H9 (cell line): ENCODE measurements around the gene LNP1. TPM values are rescaled to one million over a fixed set of nuclear protein-coding genes. Genes with fewer than 3 reads are reported as not detected.

ENCODE experiments used
- DNase-seq: peaks from one replicate; pipeline ENCODE4 v3.0.0-alpha.2; 2017
- H2AFZ ChIP-seq: one replicate; pipeline ENCODE4 v1.6.1; 2013; ENCODE audit warnings: mild to moderate bottlenecking, low read length, control low read depth, moderate library complexity
- H2AK5ac ChIP-seq: 2 replicates; pipeline ENCODE4 v1.6.1; 2013; ENCODE audit warnings: low read length, control low read depth, mixed read lengths; ENCODE audit not compliant: insufficient read length
- H2BK120ac ChIP-seq: one replicate; pipeline ENCODE4 v1.6.1; 2013; ENCODE audit warnings: low read depth, mild to moderate bottlenecking, low read length, control low read depth, inconsistent platforms; ENCODE audit not compliant: poor library complexity, severe bottlenecking
- H2BK12ac ChIP-seq: 2 replicates; pipeline ENCODE4 v1.6.1; 2013; ENCODE audit warnings: low read length, control low read depth, mixed read lengths, low read depth; ENCODE audit not compliant: insufficient read length
- H2BK15ac ChIP-seq: 2 replicates; pipeline ENCODE4 v1.6.1; 2013; ENCODE audit warnings: low read depth, low read length, control low read depth
- H2BK20ac ChIP-seq: one replicate; pipeline ENCODE4 v1.6.1; 2013; ENCODE audit warnings: low read depth, mild to moderate bottlenecking, low read length, control low read depth, inconsistent platforms; ENCODE audit not compliant: poor library complexity, severe bottlenecking
- H2BK5ac ChIP-seq: 2 replicates; pipeline ENCODE4 v1.6.1; 2013; ENCODE audit warnings: low read length, control low read depth, mixed read lengths; ENCODE audit not compliant: insufficient read length
- H3K14ac ChIP-seq: 2 replicates; pipeline ENCODE4 v1.6.1; 2013; ENCODE audit warnings: low read length, control low read depth; ENCODE audit not compliant: insufficient read depth
- H3K18ac ChIP-seq: 2 replicates; pipeline ENCODE4 v1.6.1; 2013; ENCODE audit warnings: low read depth, mild to moderate bottlenecking, mixed read lengths, low read length, control low read depth; ENCODE audit not compliant: insufficient read length
- H3K23ac ChIP-seq: 2 replicates; pipeline ENCODE4 v1.6.1; 2013; ENCODE audit warnings: low read length, control low read depth, mixed read lengths, low read depth; ENCODE audit not compliant: insufficient read length
- H3K23me2 ChIP-seq: 2 replicates; pipeline ENCODE4 v1.6.1; 2013; ENCODE audit warnings: low read depth, mild to moderate bottlenecking, mixed read lengths, low read length, control low read depth; ENCODE audit not compliant: insufficient read length, poor library complexity, severe bottlenecking
- H3K27ac ChIP-seq: 2 replicates; pipeline ENCODE4 v1.5.1; 2013; ENCODE audit warnings: low read length, control low read depth, mixed read lengths, low read depth; ENCODE audit not compliant: insufficient read length
- H3K27me3 ChIP-seq: 2 replicates; pipeline ENCODE4 v1.6.1; 2013; ENCODE audit warnings: low read length, control low read depth, inconsistent platforms; ENCODE audit not compliant: insufficient read depth
- H3K4ac ChIP-seq: 2 replicates; pipeline ENCODE4 v1.6.1; 2013; ENCODE audit warnings: low read depth, mild to moderate bottlenecking, control low read depth, inconsistent platforms, low read length, moderate library complexity
- H3K4me1 ChIP-seq: 2 replicates; pipeline ENCODE4 v1.6.1; 2013; ENCODE audit warnings: low read length, control low read depth, inconsistent platforms; ENCODE audit not compliant: insufficient read depth
- H3K4me2 ChIP-seq: 2 replicates; pipeline ENCODE4 v1.6.1; 2013; ENCODE audit warnings: low read length, control low read depth, mixed read lengths; ENCODE audit not compliant: insufficient read length, insufficient read depth
- H3K56ac ChIP-seq: 2 replicates; pipeline ENCODE4 v1.6.1; 2013; ENCODE audit warnings: low read depth, mild to moderate bottlenecking, mixed read lengths, low read length, control low read depth; ENCODE audit not compliant: insufficient read length
- H3K79me1 ChIP-seq: 2 replicates; pipeline ENCODE4 v1.6.1; 2013; ENCODE audit warnings: low read depth, mild to moderate bottlenecking, moderate library complexity, low read length, control low read depth, inconsistent platforms; ENCODE audit not compliant: insufficient read depth, poor library complexity, severe bottlenecking
- H3K79me2 ChIP-seq: 2 replicates; pipeline ENCODE4 v1.6.1; 2013; ENCODE audit warnings: low read length, control low read depth, inconsistent platforms; ENCODE audit not compliant: insufficient read depth
- H3K9ac ChIP-seq: 2 replicates; pipeline ENCODE4 v1.6.1; 2013; ENCODE audit warnings: low read length, control low read depth, mixed read lengths; ENCODE audit not compliant: insufficient read length; ENCODE audit errors: extremely low read depth
- H3K9me3 ChIP-seq: one replicate; pipeline ENCODE4 v1.6.1; 2013; ENCODE audit warnings: low read depth, low read length, inconsistent platforms; ENCODE audit not compliant: control insufficient read depth
- H3T11ph ChIP-seq: one replicate; pipeline ENCODE4 v1.6.1; 2013; ENCODE audit warnings: mild to moderate bottlenecking, low read length, control low read depth, inconsistent platforms
- H4K20me1 ChIP-seq: one replicate; pipeline ENCODE4 v1.6.1; 2013; ENCODE audit not compliant: control insufficient read depth, insufficient read length, insufficient read depth
- H4K5ac ChIP-seq: 2 replicates; pipeline ENCODE4 v1.6.1; 2013; ENCODE audit warnings: low read depth, mild to moderate bottlenecking, mixed read lengths, low read length, control low read depth; ENCODE audit not compliant: insufficient read length
- H4K8ac ChIP-seq: replicated peaks from 2 replicates; pipeline ENCODE4 v1.6.1; 2013; ENCODE audit warnings: low read length, control low read depth, mixed read lengths, low read depth; ENCODE audit not compliant: insufficient read length
- H4K91ac ChIP-seq: 2 replicates; pipeline ENCODE4 v1.6.1; 2013; ENCODE audit warnings: low read depth, mild to moderate bottlenecking, moderate library complexity, mixed read lengths, low read length, control low read depth; ENCODE audit not compliant: insufficient read length
- H3K27ac Mint-ChIP-seq, 3 experiments: 2 replicates in 2 of 3; 3 replicates in 1 of 3; pipeline ENCODE4 v1.8.0; 2020 to 2021; ENCODE audit warnings: mixed read lengths in 3 of 3, mild to moderate bottlenecking in 1 of 3, moderate library complexity in 1 of 3
- H3K27me3 Mint-ChIP-seq: 2 replicates; pipeline ENCODE4 v1.8.0; 2021; ENCODE audit warnings: low read depth, mild to moderate bottlenecking, moderate library complexity, mixed read lengths
- H3K36me3 Mint-ChIP-seq, 3 experiments: 2 replicates in 2 of 3; 3 replicates in 1 of 3; pipeline ENCODE4 v1.8.0; 2020 to 2021; ENCODE audit warnings: low read depth in 3 of 3, mixed read lengths in 3 of 3; ENCODE audit not compliant: insufficient read depth in 1 of 3
- H3K4me1 Mint-ChIP-seq, 2 experiments: 2 replicates each; pipeline ENCODE4 v1.8.0; 2020; ENCODE audit warnings: mixed read lengths in 2 of 2
- H3K4me3 Mint-ChIP-seq, 2 experiments: 2 replicates in 1 of 2; 3 replicates in 1 of 2; pipeline ENCODE4 v1.8.0; 2020 to 2021; ENCODE audit warnings: mild to moderate bottlenecking in 2 of 2, mixed read lengths in 2 of 2, moderate library complexity in 1 of 2
- H3K9me3 Mint-ChIP-seq, 2 experiments: 2 replicates in 1 of 2; 3 replicates in 1 of 2; pipeline ENCODE4 v1.8.0; 2020; ENCODE audit warnings: mild to moderate bottlenecking in 2 of 2, mixed read lengths in 2 of 2, moderate library complexity in 1 of 2
- WGBS: extraction: QIAGEN DNeasy Blood & Tissue Kit; methylation state at CpG from one replicate; pipeline ENCODE4 v1.1.7; 2013; ENCODE audit warnings: missing lambda C conversion rate, low lambda C conversion rate, mixed read lengths; ENCODE audit not compliant: insufficient read length; ENCODE audit errors: extremely low coverage; 5-methylcytosine and 5-hydroxymethylcytosine counted together
- total RNA-seq: library from RNA; stranded (reverse); gene quantifications from 2 replicates; pipeline ENCODE4 v1.2.1, GENCODE V29; 2021
- TF ChIP-seq, protein P1 (sequence below): fragments of 200-600 bp; sonication (generic); conservative IDR thresholded peaks from 3 replicates; pipeline ENCODE4 v1.8.0; 2021; ENCODE audit warnings: antibody characterized with exemption, mild to moderate bottlenecking

The LNP1 gene
- total RNA-seq, 1 experiment from 2014 or later, result 4.1 TPM

- H3K14ac ChIP-seq, result peak overlapping the region; percentile 25
- TF ChIP-seq, protein P1, sequence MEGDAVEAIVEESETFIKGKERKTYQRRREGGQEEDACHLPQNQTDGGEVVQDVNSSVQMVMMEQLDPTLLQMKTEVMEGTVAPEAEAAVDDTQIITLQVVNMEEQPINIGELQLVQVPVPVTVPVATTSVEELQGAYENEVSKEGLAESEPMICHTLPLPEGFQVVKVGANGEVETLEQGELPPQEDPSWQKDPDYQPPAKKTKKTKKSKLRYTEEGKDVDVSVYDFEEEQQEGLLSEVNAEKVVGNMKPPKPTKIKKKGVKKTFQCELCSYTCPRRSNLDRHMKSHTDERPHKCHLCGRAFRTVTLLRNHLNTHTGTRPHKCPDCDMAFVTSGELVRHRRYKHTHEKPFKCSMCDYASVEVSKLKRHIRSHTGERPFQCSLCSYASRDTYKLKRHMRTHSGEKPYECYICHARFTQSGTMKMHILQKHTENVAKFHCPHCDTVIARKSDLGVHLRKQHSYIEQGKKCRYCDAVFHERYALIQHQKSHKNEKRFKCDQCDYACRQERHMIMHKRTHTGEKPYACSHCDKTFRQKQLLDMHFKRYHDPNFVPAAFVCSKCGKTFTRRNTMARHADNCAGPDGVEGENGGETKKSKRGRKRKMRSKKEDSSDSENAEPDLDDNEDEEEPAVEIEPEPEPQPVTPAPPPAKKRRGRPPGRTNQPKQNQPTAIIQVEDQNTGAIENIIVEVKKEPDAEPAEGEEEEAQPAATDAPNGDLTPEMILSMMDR, result no peak
- no peaks in the 10 kb centered on the region for H3K79me1 ChIP-seq
- no peaks in the 10 kb centered on the region for H3K9me3 Mint-ChIP-seq
- no peaks in the 10 kb centered on the region for H4K20me1 ChIP-seq
- 0 out of 2 replicates have a peak, but pooled peaks cover 2% of the 10 kb centered on the region for H3K4me1 ChIP-seq
- no peak overlapping the region for H4K5ac ChIP-seq
- H4K91ac ChIP-seq, result no peak overlapping the region
- H3K79me2 ChIP-seq, result peaks cover 23% of the 10 kb centered on the region; the same call in 1 of the 2 replicates
- H3K56ac ChIP-seq, result no peak overlapping the region
- peak overlapping the region; percentile 98 for H3K27ac Mint-ChIP-seq
- WGBS, result no CpG with 5 or more reads among the region's 23 CpGs
- no peak overlapping the region for H3K23ac ChIP-seq
- no peak overlapping the region for H2BK120ac ChIP-seq
- H3K27me3 Mint-ChIP-seq, result peaks cover 4% of the 10 kb centered on the region
- H2AFZ ChIP-seq, result no peak overlapping the region
- peak overlapping the region; percentile 74 for H3K4me2 ChIP-seq
- peaks cover 25 to 28% of the 10 kb centered on the region in 2 experiments for H3K4me1 Mint-ChIP-seq
- H3K27ac ChIP-seq, result peak overlapping the region; percentile 72
- no peaks in the 10 kb centered on the region for H3K9me3 ChIP-seq
- peaks cover 6% of the 10 kb centered on the region for H3K23me2 ChIP-seq
- H3K4ac ChIP-seq, result no peak overlapping the region; the same call in 1 of the 2 replicates
- H3K9ac ChIP-seq, result peak overlapping the region; percentile 72
- no peak overlapping the region for H4K8ac ChIP-seq
- no peak overlapping the region for H2BK5ac ChIP-seq
- no peaks in the 10 kb centered on the region for H3K27me3 ChIP-seq
- H2BK20ac ChIP-seq, result no peak overlapping the region
- H3K4me3 Mint-ChIP-seq, result peak overlapping the region; percentile 83 to 91
- no peak overlapping the region for H3T11ph ChIP-seq
- H3K18ac ChIP-seq, result peak overlapping the region; percentile 69
- no peak overlapping the region for H2BK15ac ChIP-seq
- peaks cover 12 to 17% (median 16%) of the 10 kb centered on the region in 3 experiments; a peak in 6 of 7 replicates for H3K36me3 Mint-ChIP-seq
- DNase-seq, result no peak
- no peak overlapping the region for H2BK12ac ChIP-seq
- H2AK5ac ChIP-seq, result no peak overlapping the region
Measured at GRCh38 chr3:100401674-100402041, 319 bp downstream of the LNP1 start.
